ENCODE results near the gene PFDN1.

The PFDN1 gene

GRCh38 chr5:140235791-140236551, 66.9 kb downstream of the PFDN1 start:
- DNase-seq, result no peak

- no peak for DNase-seq
Observed at GRCh38 chr5:140234377-140234989, 68.4 kb downstream of the PFDN1 start.

GRCh38 chr5:140232731-140233130, 70.2 kb downstream of the PFDN1 start:
- DNase-seq, result no peak

- no peak for DNase-seq
Observed at GRCh38 chr5:140230373-140230772, 72.5 kb downstream of the PFDN1 start.

- no peak for DNase-seq
Observed at GRCh38 chr5:140228364-140228837, 74.5 kb downstream of the PFDN1 start.

- DNase-seq, result no peak
Observed at GRCh38 chr5:140227046-140227445, 75.9 kb downstream of the PFDN1 start.

- DNase-seq, result no peak
Observed at GRCh38 chr5:140225396-140225795, 77.5 kb downstream of the PFDN1 start.

GRCh38 chr5:140224658-140225057, 78.2 kb downstream of the PFDN1 start:
- no peak for DNase-seq

- DNase-seq, result no peak
Observed at GRCh38 chr5:140223567-140223966, 79.3 kb downstream of the PFDN1 start.

GRCh38 chr5:140222416-140222815, 80.5 kb downstream of the PFDN1 start:
- DNase-seq, result no peak

- no peak for DNase-seq
Observed at GRCh38 chr5:140221697-140222223, 81.1 kb downstream of the PFDN1 start.

GRCh38 chr5:140220698-140221064, 82.2 kb downstream of the PFDN1 start:
- no peak for DNase-seq

- no peak for DNase-seq
Observed at GRCh38 chr5:140220032-140220697, 82.7 kb downstream of the PFDN1 start.

GRCh38 chr5:140219068-140219991, 83.6 kb downstream of the PFDN1 start:
- no peak for DNase-seq

GRCh38 chr5:140217299-140218026, 85.4 kb downstream of the PFDN1 start:
- no peak for DNase-seq

- no peak for DNase-seq
Observed at GRCh38 chr5:140216478-140217074, 86.3 kb downstream of the PFDN1 start.

- no peak for DNase-seq
Observed at GRCh38 chr5:140215276-140215675, 87.6 kb downstream of the PFDN1 start.

GRCh38 chr5:140214831-140215230, 88.1 kb downstream of the PFDN1 start:
- DNase-seq, result no peak

- no peak for DNase-seq
Observed at GRCh38 chr5:140213370-140213983, 89.4 kb downstream of the PFDN1 start.

GRCh38 chr5:140208065-140208464, 94.8 kb downstream of the PFDN1 start:
- no peak for DNase-seq

Measured in activated CD8-positive, alpha-beta memory T cell treated with anti-CD3 and anti-CD28 coated beads for 24 hours (primary cell).